ENCODE data around the gene RCL1. TPM values are rescaled to one million over a fixed set of nuclear protein-coding genes. Genes with fewer than 3 reads are reported as not detected.

The RCL1 gene
- total RNA-seq, 3 donors from 2014 or later = 41.3 to 111 (median 46.7) TPM

DNA sequence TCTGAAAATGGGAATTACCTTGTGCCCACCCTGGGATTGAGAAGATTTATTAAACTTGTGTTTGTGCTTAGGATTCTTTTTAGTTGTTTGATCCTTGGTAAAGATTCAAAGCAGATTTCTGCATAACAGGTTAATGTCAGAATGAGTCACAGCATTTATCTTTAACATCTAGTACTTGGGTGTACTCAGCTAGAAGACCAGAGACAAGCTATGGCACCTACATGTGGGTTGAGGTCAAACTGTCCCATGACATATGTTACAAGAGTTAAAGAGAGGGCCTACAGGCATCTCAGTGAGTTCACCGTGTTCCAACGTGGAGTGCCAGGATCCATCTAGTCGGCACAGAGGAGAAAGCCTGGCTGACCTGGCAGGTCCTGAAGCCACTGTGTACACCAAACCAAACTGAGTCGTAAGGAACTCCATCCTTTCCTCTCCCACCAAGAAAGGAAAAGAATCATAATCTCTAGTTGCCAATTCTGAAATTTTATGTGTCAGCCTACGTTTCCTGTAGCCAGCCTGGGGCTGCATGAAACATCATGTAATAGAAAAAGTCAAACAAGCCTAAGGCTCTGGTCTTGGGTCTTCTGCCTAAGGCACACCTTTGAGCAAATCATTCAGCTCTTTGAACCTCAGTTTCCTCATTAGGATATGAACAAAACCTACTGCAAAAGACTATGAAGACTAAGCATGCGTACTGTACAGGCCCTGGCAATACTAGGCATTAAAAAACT is 73.7 kb downstream of the RCL1 start:
- no peaks in the 10 kb centered on the region for H3K9me3 ChIP-seq

DNA sequence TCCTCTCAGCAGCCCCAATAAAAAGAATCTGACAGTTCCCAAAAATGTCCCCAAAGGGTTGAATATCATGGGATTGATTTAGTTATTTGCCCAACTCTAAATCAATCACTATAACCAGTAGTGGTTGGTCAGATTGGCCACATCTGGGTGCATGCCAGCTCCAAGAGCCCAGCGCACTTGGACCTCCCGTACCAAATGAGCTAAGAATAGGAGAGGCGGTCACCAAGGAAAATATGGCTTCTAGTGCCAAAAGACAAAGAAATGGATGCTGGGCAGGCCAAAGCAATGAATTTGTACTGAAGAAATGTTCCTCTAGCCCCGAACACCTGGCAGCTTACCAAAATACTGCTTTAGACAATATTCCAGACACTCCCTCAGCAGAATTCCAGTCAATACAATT is 80.3 kb downstream of the RCL1 start:
- Histone ChIP-seq H3K36me3 (no peaks in the 10 kb centered on the region), H3K4me3 (no peak overlapping the region), H3K27me3 (no peaks in the 10 kb centered on the region), H3K27ac (no peak overlapping the region), H3K9me3 (no peaks in the 10 kb centered on the region), H3K4me1 (no peaks in the 10 kb centered on the region)
- TF ChIP-seq POLR2AphosphoS5 (IDR thresholded peaks at IDR 0.05) (no peak), POLR2A (IDR thresholded peaks at IDR 0.05) (no peak)
- TF ChIP-seq, protein P1, sequence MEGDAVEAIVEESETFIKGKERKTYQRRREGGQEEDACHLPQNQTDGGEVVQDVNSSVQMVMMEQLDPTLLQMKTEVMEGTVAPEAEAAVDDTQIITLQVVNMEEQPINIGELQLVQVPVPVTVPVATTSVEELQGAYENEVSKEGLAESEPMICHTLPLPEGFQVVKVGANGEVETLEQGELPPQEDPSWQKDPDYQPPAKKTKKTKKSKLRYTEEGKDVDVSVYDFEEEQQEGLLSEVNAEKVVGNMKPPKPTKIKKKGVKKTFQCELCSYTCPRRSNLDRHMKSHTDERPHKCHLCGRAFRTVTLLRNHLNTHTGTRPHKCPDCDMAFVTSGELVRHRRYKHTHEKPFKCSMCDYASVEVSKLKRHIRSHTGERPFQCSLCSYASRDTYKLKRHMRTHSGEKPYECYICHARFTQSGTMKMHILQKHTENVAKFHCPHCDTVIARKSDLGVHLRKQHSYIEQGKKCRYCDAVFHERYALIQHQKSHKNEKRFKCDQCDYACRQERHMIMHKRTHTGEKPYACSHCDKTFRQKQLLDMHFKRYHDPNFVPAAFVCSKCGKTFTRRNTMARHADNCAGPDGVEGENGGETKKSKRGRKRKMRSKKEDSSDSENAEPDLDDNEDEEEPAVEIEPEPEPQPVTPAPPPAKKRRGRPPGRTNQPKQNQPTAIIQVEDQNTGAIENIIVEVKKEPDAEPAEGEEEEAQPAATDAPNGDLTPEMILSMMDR (IDR thresholded peaks at IDR 0.05) = no peak
- intact Hi-C loops (cut with DNase I; ENCODE audit: low total_unique reads) = no loop called here
- DNase-seq (ENCODE audit: low spot score in 2 of 2) = no peak

More for the DNA sequence above, 73.7 kb downstream of the RCL1 start:
- Histone ChIP-seq H3K4me3 (no peak overlapping the region), H3K27me3 (no peaks in the 10 kb centered on the region), H3K36me3 (no peaks in the 10 kb centered on the region), H3K27ac (no peak overlapping the region), H3K4me1 (no peaks in the 10 kb centered on the region)
- intact Hi-C loops (cut with DNase I; ENCODE audit: low total_unique reads) = no loop called here
- TF ChIP-seq, protein P1 (IDR thresholded peaks at IDR 0.05) = no peak
- TF ChIP-seq POLR2AphosphoS5 (IDR thresholded peaks at IDR 0.05) (no peak), POLR2A (IDR thresholded peaks at IDR 0.05) (no peak)
- no peak for DNase-seq (ENCODE audit: low spot score in 2 of 2)

DNA sequence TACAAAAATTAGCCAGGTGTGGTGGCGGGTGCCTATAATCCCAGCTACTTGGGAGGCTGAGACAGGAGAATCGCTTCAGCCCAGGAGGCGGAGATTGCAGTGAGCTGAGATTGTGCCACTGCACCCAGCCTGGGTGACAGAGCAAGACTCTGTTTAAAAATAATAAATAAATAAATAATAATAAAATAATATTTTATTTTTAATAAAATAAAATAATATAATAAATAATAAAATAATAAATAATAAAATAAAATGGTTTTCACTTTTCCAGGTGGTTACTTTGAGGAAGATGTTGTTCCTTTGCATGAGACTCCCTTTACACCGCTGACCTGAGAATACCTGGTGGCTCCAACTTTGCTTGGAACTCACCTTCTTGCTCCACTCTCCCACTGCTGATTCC is 82.8 kb downstream of the RCL1 start:
- no peaks in the 10 kb centered on the region for H3K36me3 ChIP-seq
- no peak overlapping the region for H3K4me3 ChIP-seq
- TF ChIP-seq, protein P1 (IDR thresholded peaks at IDR 0.05) = no peak
- TF ChIP-seq POLR2A (IDR thresholded peaks at IDR 0.05) = no peak
- no peak for TF ChIP-seq POLR2AphosphoS5 (IDR thresholded peaks at IDR 0.05)
- no peak for DNase-seq (ENCODE audit: low spot score in 2 of 2)
- H3K27me3 ChIP-seq = no peaks in the 10 kb centered on the region
- no peaks in the 10 kb centered on the region for H3K4me1 ChIP-seq
- no peak overlapping the region for H3K27ac ChIP-seq
- intact Hi-C loops (cut with DNase I; ENCODE audit: low total_unique reads) = no loop called here
- H3K9me3 ChIP-seq = no peaks in the 10 kb centered on the region

DNA sequence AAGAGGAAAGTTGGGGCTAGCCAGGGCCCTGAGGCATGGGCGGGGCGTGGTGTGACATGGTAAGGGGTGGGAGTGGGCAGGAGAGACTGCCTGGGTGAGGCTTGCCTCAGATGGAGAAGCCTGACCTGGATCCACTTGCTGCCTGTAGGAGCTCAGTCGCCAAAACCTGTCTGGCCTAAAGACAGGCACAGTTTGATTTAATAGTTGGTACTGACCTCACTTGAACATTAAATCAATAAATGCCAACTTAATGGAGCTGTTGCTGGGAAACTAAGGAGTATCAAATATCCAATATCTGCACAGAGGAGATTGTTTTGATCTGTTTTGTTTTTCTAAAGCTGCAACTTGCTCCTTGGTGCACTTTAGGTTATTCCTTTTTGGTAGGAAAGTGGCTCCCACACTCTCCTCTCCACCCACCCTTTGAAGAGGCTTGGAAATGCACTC is 86.4 kb downstream of the RCL1 start:
- TF ChIP-seq POLR2AphosphoS5 (IDR thresholded peaks at IDR 0.05) = no peak
- TF ChIP-seq, protein P1 (IDR thresholded peaks at IDR 0.05) = no peak
- TF ChIP-seq POLR2A (IDR thresholded peaks at IDR 0.05) = no peak
- intact Hi-C loops (cut with DNase I; ENCODE audit: low total_unique reads) = no loop called here
- H3K36me3 ChIP-seq = no peaks in the 10 kb centered on the region
- no peaks in the 10 kb centered on the region for H3K4me1 ChIP-seq
- no peak for DNase-seq (ENCODE audit: low spot score in 2 of 2)
- H3K9me3 ChIP-seq = no peaks in the 10 kb centered on the region
- H3K27ac ChIP-seq = no peak overlapping the region
- H3K27me3 ChIP-seq = no peaks in the 10 kb centered on the region
- H3K4me3 ChIP-seq = no peak overlapping the region

DNA sequence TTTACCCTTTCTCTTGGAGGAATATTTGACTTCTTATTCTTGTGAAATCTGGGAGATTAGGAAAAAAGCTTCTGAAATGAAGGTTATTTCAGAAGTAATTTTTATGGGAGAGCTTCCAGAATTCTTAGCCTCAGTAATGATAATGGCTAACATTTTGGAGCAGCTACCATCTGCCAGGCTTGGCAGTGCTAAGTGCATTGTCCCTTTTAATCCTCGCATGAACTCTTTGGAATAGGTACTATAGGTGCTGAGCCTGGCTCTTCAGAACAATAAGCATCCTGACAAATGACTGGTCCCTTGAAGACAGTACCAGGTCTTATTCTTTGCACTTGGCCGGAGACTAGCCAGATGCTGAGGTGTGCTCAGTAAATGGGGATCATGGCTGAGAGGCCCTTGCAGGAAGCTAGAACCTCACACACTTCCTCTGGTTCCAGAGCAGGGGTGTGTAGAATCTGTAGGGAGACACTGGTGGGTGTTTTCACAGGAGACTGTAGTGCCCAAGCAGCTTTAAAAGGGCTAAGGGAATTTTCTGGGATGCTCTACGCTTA is 90.7 kb downstream of the RCL1 start:
- H3K27me3 ChIP-seq = no peaks in the 10 kb centered on the region
- no peaks in the 10 kb centered on the region for H3K36me3 ChIP-seq
- H3K9me3 ChIP-seq = no peaks in the 10 kb centered on the region
- no peak for TF ChIP-seq POLR2AphosphoS5 (IDR thresholded peaks at IDR 0.05)
- TF ChIP-seq, protein P1 (IDR thresholded peaks at IDR 0.05) = no peak
- DNase-seq (ENCODE audit: low spot score in 2 of 2) = no peak
- no peak overlapping the region for H3K4me3 ChIP-seq
- H3K4me1 ChIP-seq = no peaks in the 10 kb centered on the region
- H3K27ac ChIP-seq = no peak overlapping the region
- intact Hi-C loops (cut with DNase I; ENCODE audit: low total_unique reads) = no loop called here
